T47D (cell line): Measurements from ENCODE around the gene LZTFL1.

Experiments used
- DNase-seq, 2 experiments: peaks; one replicate each; pipeline versions ENCODE4 v3.0.0 to v3.0.0-alpha.2; 2011 to 2012; ENCODE audit warnings: low read depth in 1 of 2, low spot score in 1 of 2
- JUND ChIP-seq: IDR thresholded peaks from 2 replicates; pipeline ENCODE4 v1.6.1; 2012; ENCODE audit warnings: low read depth
- in situ Hi-C: cut with HindIII; loops from 2 replicates; pipeline ENCODE4 v1.10.0; 2016; ENCODE audit warnings: low sequenced_read_pairs, low pct_unique_long_range_greater_than_20kb

Gene LZTFL1, protein sequence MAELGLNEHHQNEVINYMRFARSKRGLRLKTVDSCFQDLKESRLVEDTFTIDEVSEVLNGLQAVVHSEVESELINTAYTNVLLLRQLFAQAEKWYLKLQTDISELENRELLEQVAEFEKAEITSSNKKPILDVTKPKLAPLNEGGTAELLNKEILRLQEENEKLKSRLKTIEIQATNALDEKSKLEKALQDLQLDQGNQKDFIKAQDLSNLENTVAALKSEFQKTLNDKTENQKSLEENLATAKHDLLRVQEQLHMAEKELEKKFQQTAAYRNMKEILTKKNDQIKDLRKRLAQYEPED

DNA sequence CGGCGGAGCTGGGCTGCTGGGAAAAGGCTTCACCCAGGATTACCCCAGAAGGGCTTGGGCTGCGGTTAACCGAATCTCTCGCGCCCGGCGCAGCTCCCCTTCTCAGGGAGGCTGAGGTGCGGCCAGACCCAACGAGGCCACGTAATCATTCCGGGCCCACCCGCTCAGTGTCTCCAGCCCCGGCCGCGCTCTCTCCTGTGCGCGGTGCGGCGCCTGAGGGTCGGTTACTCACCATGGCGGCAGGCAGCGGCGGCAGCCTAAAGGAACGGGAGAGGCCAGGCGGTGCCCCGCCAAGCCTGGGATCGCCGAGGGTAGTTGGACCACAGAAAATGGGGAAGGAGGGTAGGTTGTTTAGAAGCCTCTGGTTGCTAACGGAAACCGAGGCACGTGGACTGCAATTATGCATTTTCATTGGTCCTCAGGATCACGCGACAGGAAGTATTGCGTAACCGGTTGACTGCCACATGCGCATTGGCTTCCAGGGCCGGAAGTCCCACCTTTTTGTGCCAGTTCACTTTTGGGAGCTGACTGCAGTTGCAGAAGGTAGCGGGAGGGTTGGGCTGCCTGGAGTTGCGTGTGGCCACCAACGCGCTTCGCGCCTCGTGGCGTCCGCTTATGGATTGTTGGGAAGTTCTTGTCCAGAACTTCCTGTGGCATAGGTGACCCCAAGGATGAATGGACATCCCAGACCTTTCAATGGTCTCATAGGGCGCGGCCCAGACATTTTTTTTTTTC, at the start of gene LZTFL1:
LZTFL1 (minus strand) TSS at position 363 of the 735 bp plus-strand sequence; CDS start at position 235, 128 bp downstream.
- in situ Hi-C loops: no loop called here
- no peak for TF ChIP-seq JUND

GRCh38 chr3:45890405-45890804, 48.5 kb upstream of the LZTFL1 start:
- TF ChIP-seq JUND: no peak
- in situ Hi-C loops: no loop called here
- peak; percentile 33 to 66 for DNase-seq

More for the DNA sequence above, at the start of gene LZTFL1:
- DNase-seq: peak; percentile 87 to 98

DNA sequence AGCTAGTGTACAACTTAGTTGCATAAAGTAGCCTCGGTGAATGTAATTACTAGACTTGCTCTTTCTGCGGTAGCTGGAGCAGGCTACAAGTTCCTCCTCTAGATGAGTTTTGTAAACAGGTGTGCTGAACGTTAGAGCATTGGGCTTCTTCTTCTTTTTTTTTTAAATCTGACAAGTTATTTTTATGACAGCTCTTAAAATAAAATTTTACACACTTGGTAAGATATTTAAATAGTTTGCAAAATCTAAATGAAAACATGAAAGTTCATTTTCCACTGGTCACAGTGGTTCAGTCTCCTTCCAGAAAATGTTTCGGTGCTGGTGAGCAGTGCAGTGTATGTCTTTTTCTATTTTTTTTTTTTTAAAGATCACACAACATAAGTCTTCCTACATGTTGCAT, 47.4 kb upstream of the LZTFL1 start:
- no peak for TF ChIP-seq JUND
- no peak for DNase-seq
- in situ Hi-C loops: no loop called here

DNA sequence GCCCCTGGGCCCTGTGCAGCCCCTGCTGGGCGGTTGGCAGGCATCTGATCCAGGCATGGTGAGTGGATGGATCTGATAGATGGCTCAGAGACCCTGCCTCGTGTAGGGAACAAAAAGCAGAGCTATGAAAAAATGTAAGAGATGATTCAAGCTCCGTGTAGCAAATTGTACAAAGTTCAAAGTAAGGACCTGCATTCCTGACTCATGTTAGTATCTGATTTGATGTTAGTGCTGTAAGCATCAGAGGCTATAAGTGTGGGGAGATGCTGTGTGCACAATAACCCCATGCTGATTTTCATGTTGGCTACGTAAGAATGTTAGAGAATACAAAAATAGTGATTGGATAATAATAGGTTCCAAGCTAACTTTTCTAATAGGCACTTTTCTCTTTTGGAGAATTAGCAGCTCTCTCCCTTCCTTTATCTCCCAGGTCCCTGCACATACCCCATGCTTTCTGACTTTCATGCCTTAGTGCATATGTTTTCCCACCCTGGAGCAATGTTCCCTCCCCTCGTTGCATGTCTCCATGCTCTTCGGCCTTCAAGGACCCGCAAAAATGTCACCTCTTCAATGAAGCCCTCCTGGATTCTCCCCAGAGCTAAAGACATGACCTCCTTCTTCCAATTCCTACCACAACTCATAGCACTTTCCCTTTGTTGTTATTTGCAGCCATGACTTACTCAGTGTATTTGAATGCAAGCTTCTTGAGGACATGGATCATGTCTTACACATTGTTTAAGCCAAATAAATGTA, 46.0 kb upstream of the LZTFL1 start:
- no peak for TF ChIP-seq JUND
- DNase-seq: no peak
- in situ Hi-C loops: no loop called here

- TF ChIP-seq JUND: no peak
- DNase-seq: no peak
- in situ Hi-C loops: no loop called here
Observed at GRCh38 chr3:45887285-45887684, 45.4 kb upstream of the LZTFL1 start.

DNA sequence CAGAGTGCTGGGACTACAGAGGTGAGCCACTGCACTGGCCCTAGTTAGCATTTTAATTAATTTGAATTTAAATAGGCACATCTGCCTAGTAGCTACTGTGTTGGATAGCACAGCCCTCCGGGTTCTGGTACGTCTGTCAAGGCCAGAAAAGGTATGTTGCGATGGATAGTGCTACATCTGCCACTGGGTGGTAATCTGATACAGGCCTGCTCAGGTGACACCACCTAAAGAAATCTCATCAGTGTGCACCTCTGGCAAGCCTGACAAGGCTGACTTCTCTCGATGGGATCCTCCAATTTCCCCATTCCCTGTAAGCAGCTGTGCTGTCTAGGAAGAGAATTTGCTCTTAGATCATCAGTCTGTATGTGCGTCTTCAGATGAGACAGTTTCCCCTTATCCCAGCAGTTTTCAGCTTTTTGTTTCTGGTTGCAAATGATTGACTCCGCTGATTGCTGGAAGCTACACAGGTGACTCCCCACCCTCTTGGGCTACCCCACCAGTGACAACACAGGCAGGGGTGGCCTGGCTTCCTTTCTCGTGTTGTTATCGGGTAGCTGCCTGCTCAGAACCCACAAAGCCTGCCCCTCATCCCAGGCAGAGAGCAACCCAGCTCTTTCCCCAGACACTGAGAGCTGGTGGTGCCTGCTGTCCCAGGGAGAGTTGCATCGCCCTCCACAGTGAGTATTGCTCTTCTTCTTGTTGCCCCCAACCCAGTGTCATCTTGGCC, 44.2 kb upstream of the LZTFL1 start, which contains the start of gene CCR9:
CCR9 (plus strand) TSS at position 565 of the 727 bp plus-strand sequence. CDS start 8,391 bp downstream, outside the sequence.
- no peak for TF ChIP-seq JUND
- in situ Hi-C loops: no loop called here
- no peak for DNase-seq

GRCh38 chr3:45884368-45885201, 42.7 kb upstream of the LZTFL1 start:
- in situ Hi-C loops: no loop called here
- no peak for DNase-seq
- no peak for TF ChIP-seq JUND

DNA sequence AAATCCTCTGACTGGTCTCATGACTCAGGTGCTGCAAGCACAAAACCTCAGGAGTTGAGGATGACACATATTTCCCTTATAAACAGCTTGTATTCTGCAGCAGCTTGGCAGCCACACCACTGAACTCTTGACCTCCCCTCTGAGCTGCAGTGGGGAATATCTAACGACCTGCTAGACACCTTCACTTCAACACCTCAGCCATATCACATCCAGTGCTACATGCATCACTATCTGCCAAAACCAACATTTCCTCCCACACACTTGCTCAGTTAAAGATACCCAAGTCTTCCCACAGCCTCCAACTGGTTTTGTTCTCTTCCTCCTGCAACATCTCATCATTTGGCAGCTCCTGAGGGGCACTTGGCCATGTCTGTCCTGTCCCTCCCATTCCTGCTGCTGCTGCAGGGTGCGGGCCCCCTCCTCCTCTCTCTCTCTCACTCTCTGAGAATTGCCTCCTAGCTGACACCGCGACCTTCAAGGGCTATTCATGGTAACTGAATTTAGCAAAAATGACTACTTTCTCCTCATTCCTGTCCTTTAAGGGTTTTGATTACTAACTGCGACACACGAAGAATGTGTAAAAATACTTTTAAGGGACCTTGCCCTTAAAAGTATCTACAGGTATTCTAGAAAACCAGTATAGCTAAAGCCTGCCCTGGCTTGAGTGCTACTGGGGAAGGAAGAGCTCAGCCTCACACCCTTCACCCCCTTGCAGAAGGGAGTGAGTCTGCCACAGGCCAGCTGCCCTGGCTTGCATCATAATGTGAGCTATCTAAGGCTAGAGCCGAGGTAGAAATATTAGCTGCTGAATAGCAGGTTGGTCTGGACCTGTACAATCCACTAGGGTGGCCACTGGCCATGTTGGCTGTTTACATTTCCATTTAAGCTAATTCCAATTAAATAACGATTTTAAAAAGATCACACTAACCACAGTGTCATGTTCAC, 39.4 kb upstream of the LZTFL1 start:
- in situ Hi-C loops: no loop called here
- DNase-seq: no peak
- TF ChIP-seq JUND: no peak

DNA sequence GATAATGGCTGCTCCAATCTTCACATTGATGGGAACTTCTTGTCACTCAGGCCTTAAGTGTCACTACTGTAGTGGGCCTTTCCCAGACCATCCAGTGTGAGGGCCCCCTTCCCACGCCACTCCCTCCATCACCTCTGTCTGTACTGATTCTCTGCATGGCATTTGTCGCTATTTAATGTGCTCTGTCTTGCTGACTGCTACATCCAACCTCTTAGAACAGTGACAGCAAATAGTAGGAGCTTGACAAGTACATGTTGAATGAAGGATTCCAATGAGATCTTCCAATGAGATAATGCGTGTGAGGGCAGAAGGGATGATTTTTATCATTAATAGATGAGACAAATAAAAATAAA, 38.8 kb upstream of the LZTFL1 start:
- DNase-seq: no peak
- TF ChIP-seq JUND: no peak
- in situ Hi-C loops: no loop called here

- no peak for DNase-seq
- TF ChIP-seq JUND: no peak
- in situ Hi-C loops: no loop called here
Observed at GRCh38 chr3:45878124-45878523, 36.2 kb upstream of the LZTFL1 start.
